Measurements from ENCODE around the gene TLE4. TPM values are rescaled to one million over a fixed set of nuclear protein-coding genes. Genes with fewer than 3 reads are reported as not detected.

TLE4 gene
- total RNA-seq, 1 donor from 2014 or later = 62.6 TPM

GRCh38 chr9:79698967-79699366, 127.2 kb downstream of the TLE4 start:
- Mint-ChIP-seq H3K4me3 (no peak overlapping the region), H3K4me1 (peaks cover 39% of the 10 kb centered on the region), H3K27ac (no peak overlapping the region), H3K9me3 (no peaks in the 10 kb centered on the region), H3K27me3 (no peaks in the 10 kb centered on the region), H3K36me3 (ENCODE audit: low read depth) (no peaks in the 10 kb centered on the region)
- TF ChIP-seq CTCF (IDR thresholded peaks at IDR 0.05) = no peak
- DNase-seq (no peak), ATAC-seq (ENCODE audit: low read depth) (no peak)
- intact Hi-C loops (cut with micrococcal nuclease) = loop anchor here (5.0 kb wide), 1 partner anchor 1262 kb away; no protein-coding TSS in a partner anchor
- ChIA-PET POLR2A (no interaction called here), CTCF (interaction anchor here (0.6 kb wide), 1 partner anchor 70 kb away, joined by 3 read pairs; no protein-coding TSS in a partner anchor)

DNA sequence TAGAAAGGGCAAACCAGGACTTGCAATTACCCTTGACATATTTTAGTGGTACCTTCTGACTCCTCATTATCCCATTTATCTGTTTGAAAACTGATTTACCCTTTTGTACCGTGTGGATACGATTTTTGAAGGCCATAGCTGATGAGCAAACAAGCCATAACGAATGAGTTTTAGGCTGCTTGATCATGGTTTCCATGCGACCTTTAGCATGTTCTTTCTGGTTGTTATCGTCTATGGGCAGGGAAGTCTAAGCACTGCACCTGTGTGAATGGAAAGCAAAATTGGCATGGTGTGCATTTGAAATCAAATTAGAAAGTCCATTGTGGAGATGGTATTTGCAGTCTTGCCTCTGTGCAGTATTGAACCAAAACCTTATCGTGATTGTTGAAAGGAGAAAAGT, 127.7 kb downstream of the TLE4 start:
- DNase-seq (no peak), ATAC-seq (ENCODE audit: low read depth) (no peak)
- Mint-ChIP-seq H3K4me1 (peaks cover 34% of the 10 kb centered on the region), H3K27ac (no peak overlapping the region), H3K27me3 (no peaks in the 10 kb centered on the region), H3K36me3 (ENCODE audit: low read depth) (peaks cover 3% of the 10 kb centered on the region), H3K4me3 (no peak overlapping the region), H3K9me3 (no peaks in the 10 kb centered on the region)
- ChIA-PET CTCF (no interaction called here), POLR2A (no interaction called here)
- no peak for TF ChIP-seq CTCF (IDR thresholded peaks at IDR 0.05)
- intact Hi-C loops (cut with micrococcal nuclease) = loop anchor here (5.0 kb wide), 1 partner anchor 1262 kb away; no protein-coding TSS in a partner anchor

- Mint-ChIP-seq H3K4me1 (peaks cover 28% of the 10 kb centered on the region), H3K4me3 (no peak overlapping the region), H3K27ac (no peak overlapping the region), H3K36me3 (ENCODE audit: low read depth) (peaks cover 16% of the 10 kb centered on the region), H3K27me3 (no peaks in the 10 kb centered on the region), H3K9me3 (no peaks in the 10 kb centered on the region)
- no peak for DNase-seq
- POLR2A ChIA-PET = no interaction called here
- no peak for ATAC-seq (ENCODE audit: low read depth)
- CTCF ChIA-PET = no interaction called here
- TF ChIP-seq CTCF (IDR thresholded peaks at IDR 0.05) = no peak
- intact Hi-C loops (cut with micrococcal nuclease) = no loop called here
Measured at GRCh38 chr9:79700607-79701360, 129.0 kb downstream of the TLE4 start.

GRCh38 chr9:79701651-79702050, 129.9 kb downstream of the TLE4 start:
- DNase-seq = no peak
- POLR2A ChIA-PET = no interaction called here
- H3K9me3 Mint-ChIP-seq = no peaks in the 10 kb centered on the region
- peaks cover 24% of the 10 kb centered on the region for H3K36me3 Mint-ChIP-seq (ENCODE audit: low read depth)
- CTCF ChIA-PET = no interaction called here
- ATAC-seq (ENCODE audit: low read depth) = no peak
- H3K27me3 Mint-ChIP-seq = no peaks in the 10 kb centered on the region
- H3K4me1 Mint-ChIP-seq = peaks cover 28% of the 10 kb centered on the region
- TF ChIP-seq CTCF (IDR thresholded peaks at IDR 0.05) = no peak
- no peak overlapping the region for H3K4me3 Mint-ChIP-seq
- intact Hi-C loops (cut with micrococcal nuclease) = no loop called here
- H3K27ac Mint-ChIP-seq = no peak overlapping the region

- Mint-ChIP-seq H3K27me3 (no peaks in the 10 kb centered on the region), H3K27ac (no peak overlapping the region)
Measured at GRCh38 chr9:79705704-79706103, 133.9 kb downstream of the TLE4 start.

More at GRCh38 chr9:79705704-79706103, 133.9 kb downstream of the TLE4 start:
- no peak overlapping the region for H3K4me3 Mint-ChIP-seq
- ChIA-PET CTCF (no interaction called here), POLR2A (no interaction called here)
- no peaks in the 10 kb centered on the region for H3K9me3 Mint-ChIP-seq
- intact Hi-C loops (cut with micrococcal nuclease) = no loop called here
- no peak for TF ChIP-seq CTCF (IDR thresholded peaks at IDR 0.05)
- peaks cover 12% of the 10 kb centered on the region for H3K4me1 Mint-ChIP-seq
- DNase-seq (no peak), ATAC-seq (ENCODE audit: low read depth) (no peak)
- H3K36me3 Mint-ChIP-seq (ENCODE audit: low read depth) = peaks cover 60% of the 10 kb centered on the region

Data from activated B cell treated with CpG ODN at 0.5 μM for 24 hours (primary cell).